DOHH2 (cell line): ENCODE data around the gene ARL6IP5.

Source experiments
- H3F3A ChIP-seq: fragments of 200-600 bp; sonication (generic), shearing (Covaris generic); 2 replicates; pipeline ENCODE4 v1.6.0; 2016; ENCODE audit warnings: antibody characterized with exemption, mild to moderate bottlenecking; ENCODE audit not compliant: control insufficient read depth, insufficient read depth
- H3K27ac ChIP-seq: fragments of 200-600 bp; sonication (generic); 2 replicates; pipeline ENCODE4 v1.5.1; 2014; ENCODE audit warnings: low read depth, mild to moderate bottlenecking, low read length, moderate library complexity
- H3K27me3 ChIP-seq: fragments of 200-600 bp; sonication (generic); 2 replicates; pipeline ENCODE4 v1.6.1; 2014; ENCODE audit warnings: mild to moderate bottlenecking, low read length, mixed read lengths; ENCODE audit not compliant: control insufficient read depth
- H3K36me3 ChIP-seq: fragments of 200-600 bp; sonication (generic); 2 replicates; pipeline ENCODE4 v1.6.1; 2014; ENCODE audit warnings: mild to moderate bottlenecking, low read length, moderate library complexity, mixed read lengths; ENCODE audit not compliant: control insufficient read depth
- H3K4me1 ChIP-seq: fragments of 200-600 bp; sonication (generic); 2 replicates; pipeline ENCODE4 v1.6.1; 2014; ENCODE audit warnings: mild to moderate bottlenecking, low read length, mixed read lengths; ENCODE audit not compliant: control insufficient read depth
- H3K4me2 ChIP-seq: fragments of 200-600 bp; sonication (generic); 2 replicates; pipeline ENCODE4 v1.6.0; 2014; ENCODE audit warnings: mild to moderate bottlenecking, low read length, moderate library complexity
- H3K4me3 ChIP-seq: fragments of 200-600 bp; sonication (generic); 2 replicates; pipeline ENCODE4 v1.5.1; 2014; ENCODE audit warnings: mild to moderate bottlenecking, low read length, mixed read lengths
- H3K79me2 ChIP-seq: fragments of 200-600 bp; sonication (generic); 2 replicates; pipeline ENCODE4 v1.6.1; 2014; ENCODE audit warnings: mild to moderate bottlenecking, low read length, mixed read lengths; ENCODE audit not compliant: control insufficient read depth
- H3K9me2 ChIP-seq: fragments of 200-600 bp; sonication (generic); replicated peaks from 2 replicates; pipeline ENCODE4 v1.6.1; 2014; ENCODE audit warnings: mild to moderate bottlenecking, low read length, mixed read lengths; ENCODE audit not compliant: control insufficient read depth
- H3K9me3 ChIP-seq: fragments of 200-600 bp; sonication (generic); 2 replicates; pipeline ENCODE4 v1.6.1; 2014; ENCODE audit warnings: antibody characterized with exemption, low read length, mixed read lengths; ENCODE audit not compliant: control insufficient read depth, insufficient read depth
- H4K20me1 ChIP-seq: fragments of 200-600 bp; sonication (generic); 2 replicates; pipeline ENCODE4 v1.6.0; 2014; ENCODE audit warnings: low read depth, mild to moderate bottlenecking, antibody characterized with exemption, low read length, moderate library complexity; ENCODE audit not compliant: control insufficient read depth, insufficient read depth
- EZH2phosphoT487 ChIP-seq: fragments of 200-600 bp; sonication (generic); IDR thresholded peaks from 2 replicates; pipeline ENCODE4 v1.6.1; 2017; ENCODE audit warnings: borderline replicate concordance, mild to moderate bottlenecking, antibody characterized with exemption, low read length, moderate library complexity, mixed read lengths
- TF ChIP-seq, protein P1 (sequence below): fragments of 200-600 bp; sonication (generic); IDR thresholded peaks from one replicate; pipeline ENCODE4 v1.5.1; 2014; ENCODE audit warnings: antibody characterized with exemption, mild to moderate bottlenecking, low read depth, low read length; ENCODE audit not compliant: poor library complexity, severe bottlenecking

The ARL6IP5 gene

DNA sequence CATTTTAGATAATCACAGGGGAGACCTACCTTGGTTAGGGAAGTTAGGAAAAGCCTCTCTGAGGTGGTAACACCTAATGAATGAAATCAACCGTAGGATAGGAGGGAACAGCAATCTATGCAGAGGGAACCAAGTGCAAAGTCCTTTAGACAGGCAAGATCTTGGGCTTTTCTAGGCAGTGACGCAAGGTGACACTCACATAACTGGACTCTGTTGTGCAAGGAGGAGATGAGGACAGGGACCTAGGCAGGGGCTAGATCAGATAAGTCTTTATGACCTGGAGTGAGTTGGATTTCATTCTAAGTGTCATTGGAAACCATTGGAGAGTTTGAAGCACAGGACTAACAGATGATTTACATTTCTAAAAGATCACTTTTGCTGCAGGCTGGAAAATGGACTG, 42.3 kb downstream of the ARL6IP5 start:
- TF ChIP-seq, protein P1, sequence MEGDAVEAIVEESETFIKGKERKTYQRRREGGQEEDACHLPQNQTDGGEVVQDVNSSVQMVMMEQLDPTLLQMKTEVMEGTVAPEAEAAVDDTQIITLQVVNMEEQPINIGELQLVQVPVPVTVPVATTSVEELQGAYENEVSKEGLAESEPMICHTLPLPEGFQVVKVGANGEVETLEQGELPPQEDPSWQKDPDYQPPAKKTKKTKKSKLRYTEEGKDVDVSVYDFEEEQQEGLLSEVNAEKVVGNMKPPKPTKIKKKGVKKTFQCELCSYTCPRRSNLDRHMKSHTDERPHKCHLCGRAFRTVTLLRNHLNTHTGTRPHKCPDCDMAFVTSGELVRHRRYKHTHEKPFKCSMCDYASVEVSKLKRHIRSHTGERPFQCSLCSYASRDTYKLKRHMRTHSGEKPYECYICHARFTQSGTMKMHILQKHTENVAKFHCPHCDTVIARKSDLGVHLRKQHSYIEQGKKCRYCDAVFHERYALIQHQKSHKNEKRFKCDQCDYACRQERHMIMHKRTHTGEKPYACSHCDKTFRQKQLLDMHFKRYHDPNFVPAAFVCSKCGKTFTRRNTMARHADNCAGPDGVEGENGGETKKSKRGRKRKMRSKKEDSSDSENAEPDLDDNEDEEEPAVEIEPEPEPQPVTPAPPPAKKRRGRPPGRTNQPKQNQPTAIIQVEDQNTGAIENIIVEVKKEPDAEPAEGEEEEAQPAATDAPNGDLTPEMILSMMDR, result no peak
- no peak for TF ChIP-seq EZH2phosphoT487
- H3K4me1 ChIP-seq, result no peaks in the 10 kb centered on the region
- H3K4me2 ChIP-seq, result no peak overlapping the region
- no peak overlapping the region for H3K27ac ChIP-seq
- no peaks in the 10 kb centered on the region for H3F3A ChIP-seq
- H3K9me2 ChIP-seq, result no peaks in the 10 kb centered on the region
- no peaks in the 10 kb centered on the region for H3K79me2 ChIP-seq
- no peaks in the 10 kb centered on the region for H3K36me3 ChIP-seq
- no peaks in the 10 kb centered on the region for H4K20me1 ChIP-seq
- no peaks in the 10 kb centered on the region for H3K9me3 ChIP-seq
- H3K4me3 ChIP-seq, result no peak overlapping the region
- peaks cover 23% of the 10 kb centered on the region; the same call in 1 of the 2 replicates for H3K27me3 ChIP-seq

DNA sequence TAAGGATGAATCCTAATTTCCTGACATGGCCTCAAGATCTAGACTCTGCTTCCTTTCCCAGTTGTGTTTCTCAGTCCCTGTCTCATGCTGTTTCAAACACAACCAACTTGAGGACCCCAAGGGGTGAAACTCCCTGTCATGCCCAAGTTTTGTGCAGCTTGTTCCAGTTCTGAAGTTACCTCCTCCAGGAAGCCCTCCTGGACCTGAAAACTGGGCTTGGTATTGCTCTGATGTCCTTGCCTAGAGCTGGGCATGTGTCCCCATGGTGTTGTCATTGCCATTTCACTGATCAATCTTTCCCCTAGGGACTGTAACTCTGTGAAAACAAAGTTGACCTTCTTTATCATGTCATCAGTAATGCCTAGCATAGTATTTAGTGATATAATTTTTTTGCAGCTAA, 43.8 kb downstream of the ARL6IP5 start:
- Histone ChIP-seq H4K20me1 (no peaks in the 10 kb centered on the region), H3K9me3 (no peaks in the 10 kb centered on the region), H3F3A (no peaks in the 10 kb centered on the region), H3K36me3 (no peaks in the 10 kb centered on the region), H3K4me3 (no peak overlapping the region), H3K4me2 (no peak overlapping the region), H3K4me1 (no peaks in the 10 kb centered on the region), H3K79me2 (no peaks in the 10 kb centered on the region), H3K9me2 (no peaks in the 10 kb centered on the region), H3K27me3 (peaks cover 18% of the 10 kb centered on the region; the same call in 1 of the 2 replicates), H3K27ac (no peak overlapping the region)
- TF ChIP-seq, protein P1, result no peak

DNA sequence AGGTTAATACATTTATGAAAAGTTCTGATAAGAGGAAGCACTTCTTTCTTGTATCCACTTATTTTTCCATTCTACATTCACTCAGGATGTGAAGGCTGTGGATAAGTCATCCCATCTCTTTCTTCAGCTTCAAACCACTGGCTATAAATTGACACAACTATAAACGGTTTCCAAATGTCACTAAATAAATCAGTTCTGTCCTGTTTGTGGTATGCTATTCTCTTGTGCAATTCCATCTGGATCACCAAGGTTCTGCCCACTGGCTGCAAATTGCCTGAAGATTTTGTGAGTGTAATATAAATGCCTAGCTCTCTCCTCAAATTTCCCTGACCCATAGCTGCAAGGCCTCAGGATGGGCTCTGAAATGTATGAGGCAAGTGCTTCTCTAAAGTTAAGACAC, 44.8 kb downstream of the ARL6IP5 start:
- no peak overlapping the region for H3K4me3 ChIP-seq
- no peaks in the 10 kb centered on the region for H3K9me2 ChIP-seq
- TF ChIP-seq, protein P1, result no peak
- no peak for TF ChIP-seq EZH2phosphoT487
- no peaks in the 10 kb centered on the region for H3K9me3 ChIP-seq
- H3K4me1 ChIP-seq, result no peaks in the 10 kb centered on the region
- H3K4me2 ChIP-seq, result no peak overlapping the region
- no peaks in the 10 kb centered on the region for H3K36me3 ChIP-seq
- peaks cover 18% of the 10 kb centered on the region; the same call in 1 of the 2 replicates for H3K27me3 ChIP-seq
- H4K20me1 ChIP-seq, result no peaks in the 10 kb centered on the region
- H3F3A ChIP-seq, result no peaks in the 10 kb centered on the region
- H3K27ac ChIP-seq, result no peak overlapping the region
- no peaks in the 10 kb centered on the region for H3K79me2 ChIP-seq

DNA sequence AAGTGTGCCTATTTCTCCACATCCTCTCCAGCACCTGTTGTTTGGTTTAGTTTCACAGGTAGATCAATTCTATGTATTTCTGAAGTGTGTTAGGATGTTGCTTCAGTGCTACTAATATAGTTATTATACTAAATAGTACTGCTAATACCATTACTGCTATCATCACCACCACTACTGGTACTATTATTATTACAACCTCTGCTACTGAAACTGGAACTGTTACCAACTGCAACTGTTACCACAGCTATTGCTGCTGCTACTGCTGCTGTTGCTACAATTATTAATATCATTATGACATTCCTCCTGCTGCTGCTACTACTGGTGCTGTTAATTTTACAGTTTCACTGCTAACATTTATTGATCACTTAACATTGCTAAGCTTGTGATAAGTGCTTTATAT, 46.0 kb downstream of the ARL6IP5 start:
- Histone ChIP-seq H3K4me2 (no peak overlapping the region), H3F3A (no peaks in the 10 kb centered on the region), H3K79me2 (no peaks in the 10 kb centered on the region), H3K9me3 (no peaks in the 10 kb centered on the region), H3K27me3 (peaks cover 18% of the 10 kb centered on the region; the same call in 1 of the 2 replicates), H3K4me1 (no peaks in the 10 kb centered on the region), H3K36me3 (no peaks in the 10 kb centered on the region), H3K9me2 (no peaks in the 10 kb centered on the region), H3K27ac (no peak overlapping the region), H4K20me1 (no peaks in the 10 kb centered on the region), H3K4me3 (no peak overlapping the region)
- no peak for TF ChIP-seq EZH2phosphoT487
